K562 (cell line): Measurements from ENCODE around the gene CLTC.
A peak's percentile ranks its signal among the peaks of the same experiment; 100 is the strongest.

Experiments
- ARHGAP35 ChIP-seq: fragments of 450-650 bp; IDR thresholded peaks from 2 replicates; pipeline ENCODE4 v1.6.1; 2018; ENCODE audit not compliant: partially characterized antibody
- CSDE1 ChIP-seq, 2 experiments: fragments of 450-650 bp; IDR thresholded peaks; 2 replicates each; pipeline ENCODE4 v1.6.1; 2016; ENCODE audit warnings: mild to moderate bottlenecking in 1 of 2
- E2F5 ChIP-seq: sonication (generic); formaldehyde crosslinking; IDR thresholded peaks from 2 replicates; pipeline ENCODE4 v1.8.0; 2022; ENCODE audit warnings: mild to moderate bottlenecking, missing genetic modification reagents
- GABPA ChIP-seq: fragments of 200-800 bp; sonication (Bioruptor generic); conservative IDR thresholded peaks from 2 replicates; pipeline ENCODE4 v1.6.1; 2016; ENCODE audit warnings: low read depth, missing genetic modification characterization, missing compliant biosample characterization
- MYNN ChIP-seq, 2 experiments: sonication (generic); formaldehyde crosslinking in 1 of 2; IDR thresholded peaks; 2 replicates each; pipeline versions ENCODE4 v1.5.0 to v1.6.1; 2016 to 2020; ENCODE audit warnings: antibody characterized with exemption in 1 of 2, missing genetic modification reagents in 1 of 2
- RBM34 ChIP-seq: fragments of 200-400 bp; formaldehyde crosslinking; IDR thresholded peaks from 2 replicates; pipeline ENCODE4 v1.6.1; 2018; ENCODE audit warnings: low read length, borderline replicate concordance; ENCODE audit not compliant: insufficient read depth
- REST ChIP-seq, 2 experiments: fragments of 450-650 bp; formaldehyde crosslinking in 1 of 2; IDR thresholded peaks; 2 replicates each; pipeline versions ENCODE4 v1.4.0 to v1.6.1; 2014 to 2020; ENCODE audit warnings: mild to moderate bottlenecking in 2 of 2, borderline replicate concordance in 1 of 2, low read depth in 1 of 2
- SRSF3 ChIP-seq: fragments of 200-400 bp; formaldehyde crosslinking; IDR thresholded peaks from 2 replicates; pipeline ENCODE4 v1.6.1; 2016; ENCODE audit warnings: mild to moderate bottlenecking, low read length, moderate library complexity; ENCODE audit not compliant: insufficient read depth
- UBTF ChIP-seq, 2 experiments: IDR thresholded peaks; 2 replicates each; pipeline ENCODE4 v1.6.1; 2012; ENCODE audit warnings: improper control_type of control experiment in 2 of 2, low read depth in 2 of 2, low read length in 2 of 2, borderline replicate concordance in 1 of 2
- ZBTB11 ChIP-seq, 3 experiments: fragments of 200-800 bp in 1 of 3; fragments of 250-450 bp in 1 of 3; fragments of 450-650 bp in 1 of 3; sonication (Bioruptor Pico) in 1 of 3; sonication (Bioruptor generic) in 1 of 3; formaldehyde crosslinking in 1 of 3; IDR thresholded peaks; 2 replicates each; pipeline versions ENCODE4 v1.6.1 to v1.8.0; 2016 to 2022; ENCODE audit warnings: mild to moderate bottlenecking in 2 of 3, missing genetic modification characterization in 2 of 3, missing compliant biosample characterization in 1 of 3, moderate library complexity in 1 of 3
- ZNF23 ChIP-seq: fragments of 250-450 bp; sonication (Bioruptor Pico); IDR thresholded peaks from 2 replicates; pipeline ENCODE4 v1.4.0; 2020; ENCODE audit warnings: mild to moderate bottlenecking

- no peak for TF ChIP-seq ARHGAP35
- peak in 1 of 2 experiments; percentile 61; a peak in 1 of 4 replicates for TF ChIP-seq UBTF (IDR thresholded peaks at IDR 0.05; ENCODE audit: borderline replicate concordance in 1 of 2, low read depth in 2 of 2, low read length in 2 of 2)
- TF ChIP-seq ZBTB11 (CRISPR knock-in tag; IDR thresholded peaks at IDR 0.05): peak; percentile 62 to 98 (median 96)
- TF ChIP-seq REST (IDR thresholded peaks at IDR 0.05; ENCODE audit: borderline replicate concordance): no peak
- no peak for TF ChIP-seq REST (CRISPR knock-in tag; IDR thresholded peaks at IDR 0.05; ENCODE audit: low read depth)
- TF ChIP-seq SRSF3: no peak
- TF ChIP-seq GABPA (tag): peak; percentile 99
- TF ChIP-seq E2F5 (CRISPR knock-in tag): no peak
- TF ChIP-seq MYNN (IDR thresholded peaks at IDR 0.05): peak; percentile 57; the same call in 1 of the 2 replicates
- no peak for TF ChIP-seq MYNN (CRISPR knock-in tag; IDR thresholded peaks at IDR 0.05)
- TF ChIP-seq ZNF23 (CRISPR knock-in tag): no peak
- no peak for TF ChIP-seq CSDE1 (IDR thresholded peaks at IDR 0.05)
- TF ChIP-seq RBM34: no peak
These were observed 87.7 kb downstream of the CLTC start, which contains the start of the genes PTRH2 and VMP1 for GRCh38 chr17:59707149-59707970.
